ENCODE results near the gene ZNF697.

ZNF697 gene

GRCh38 chr1:119653135-119653838 is 5.2 kb upstream of the ZNF697 start:
- H3K4me1 Mint-ChIP-seq (ENCODE audit: low read depth), result peaks cover 13% of the 10 kb centered on the region
- H3K4me3 Mint-ChIP-seq, result no peak overlapping the region
- H3K9me3 Mint-ChIP-seq, result no peaks in the 10 kb centered on the region
- no peak overlapping the region for H3K27ac Mint-ChIP-seq
- peaks cover 63% of the 10 kb centered on the region for H3K27me3 Mint-ChIP-seq
- intact Hi-C loops (cut with micrococcal nuclease), result no loop called here
- H3K36me3 Mint-ChIP-seq (ENCODE audit: low read depth), result peaks cover 2% of the 10 kb centered on the region

GRCh38 chr1:119652587-119652986 is 4.5 kb upstream of the ZNF697 start:
- Mint-ChIP-seq H3K27me3 (peaks cover 63% of the 10 kb centered on the region), H3K27ac (no peak overlapping the region), H3K9me3 (no peaks in the 10 kb centered on the region), H3K36me3 (ENCODE audit: low read depth) (peaks cover 9% of the 10 kb centered on the region), H3K4me3 (no peak overlapping the region), H3K4me1 (ENCODE audit: low read depth) (peaks cover 16% of the 10 kb centered on the region)
- intact Hi-C loops (cut with micrococcal nuclease), result no loop called here

GRCh38 chr1:119651641-119652040 is 3.6 kb upstream of the ZNF697 start:
- peaks cover 60% of the 10 kb centered on the region for H3K27me3 Mint-ChIP-seq

GRCh38 chr1:119651133-119651532 is 3.1 kb upstream of the ZNF697 start:
- H3K4me1 Mint-ChIP-seq (ENCODE audit: low read depth), result peaks cover 30% of the 10 kb centered on the region
- H3K27me3 Mint-ChIP-seq, result peaks cover 59% of the 10 kb centered on the region
- H3K9me3 Mint-ChIP-seq, result no peaks in the 10 kb centered on the region
- no peak overlapping the region for H3K27ac Mint-ChIP-seq
- peaks cover 14% of the 10 kb centered on the region for H3K36me3 Mint-ChIP-seq (ENCODE audit: low read depth)
- H3K4me3 Mint-ChIP-seq, result no peak overlapping the region
- intact Hi-C loops (cut with micrococcal nuclease), result no loop called here

More at GRCh38 chr1:119651641-119652040, 3.6 kb upstream of the ZNF697 start:
- Mint-ChIP-seq H3K4me1 (ENCODE audit: low read depth) (peaks cover 25% of the 10 kb centered on the region), H3K4me3 (no peak overlapping the region), H3K36me3 (ENCODE audit: low read depth) (peaks cover 14% of the 10 kb centered on the region), H3K27ac (no peak overlapping the region), H3K9me3 (no peaks in the 10 kb centered on the region)
- intact Hi-C loops (cut with micrococcal nuclease), result no loop called here

GRCh38 chr1:119648620-119649004 is 546 bp upstream of the ZNF697 start:
- intact Hi-C loops (cut with micrococcal nuclease), result loop anchor here (5.0 kb wide), 1 partner anchor 506 kb away; the partner anchor contains the start of gene WARS2
- H3K4me3 Mint-ChIP-seq, result peak overlapping the region; percentile 97
- H3K9me3 Mint-ChIP-seq, result no peaks in the 10 kb centered on the region
- peaks cover 14% of the 10 kb centered on the region for H3K36me3 Mint-ChIP-seq (ENCODE audit: low read depth)
- H3K4me1 Mint-ChIP-seq (ENCODE audit: low read depth), result peaks cover 51% of the 10 kb centered on the region
- H3K27me3 Mint-ChIP-seq, result peaks cover 47% of the 10 kb centered on the region
- peak overlapping the region; percentile 94 for H3K27ac Mint-ChIP-seq

- H3K27me3 Mint-ChIP-seq, result peaks cover 35% of the 10 kb centered on the region
- intact Hi-C loops (cut with micrococcal nuclease), result loop anchor here (5.0 kb wide), 1 partner anchor 505 kb away; the partner anchor contains the start of gene WARS2
- H3K36me3 Mint-ChIP-seq (ENCODE audit: low read depth), result peaks cover 19% of the 10 kb centered on the region
- H3K4me1 Mint-ChIP-seq (ENCODE audit: low read depth), result peaks cover 57% of the 10 kb centered on the region
- no peaks in the 10 kb centered on the region for H3K9me3 Mint-ChIP-seq
- peak overlapping the region; percentile 94 for H3K27ac Mint-ChIP-seq
- peak overlapping the region; percentile 97 for H3K4me3 Mint-ChIP-seq
Observed at GRCh38 chr1:119647228-119647733, 785 bp downstream of the ZNF697 start.

- peak overlapping the region; percentile 97 for H3K4me3 Mint-ChIP-seq
- peak overlapping the region; percentile 94 for H3K27ac Mint-ChIP-seq
- peaks cover 29% of the 10 kb centered on the region for H3K27me3 Mint-ChIP-seq
- peaks cover 26% of the 10 kb centered on the region for H3K36me3 Mint-ChIP-seq (ENCODE audit: low read depth)
- peaks cover 6% of the 10 kb centered on the region for H3K9me3 Mint-ChIP-seq
- H3K4me1 Mint-ChIP-seq (ENCODE audit: low read depth), result peaks cover 57% of the 10 kb centered on the region
- intact Hi-C loops (cut with micrococcal nuclease), result loop anchor here (5.0 kb wide), 1 partner anchor 504 kb away; the partner anchor contains the start of gene WARS2
Observed at GRCh38 chr1:119646521-119647227, 1.4 kb downstream of the ZNF697 start.

GRCh38 chr1:119639109-119639508 is 9.0 kb downstream of the ZNF697 start:
- Mint-ChIP-seq H3K4me3 (no peak overlapping the region), H3K27ac (no peak overlapping the region), H3K4me1 (ENCODE audit: low read depth) (peaks cover 15% of the 10 kb centered on the region), H3K9me3 (peaks cover 9% of the 10 kb centered on the region), H3K27me3 (no peaks in the 10 kb centered on the region), H3K36me3 (ENCODE audit: low read depth) (peaks cover 24% of the 10 kb centered on the region)
- intact Hi-C loops (cut with micrococcal nuclease), result no loop called here

GRCh38 chr1:119637710-119638109 is 10.4 kb downstream of the ZNF697 start:
- H3K4me1 Mint-ChIP-seq (ENCODE audit: low read depth), result peaks cover 5% of the 10 kb centered on the region
- H3K27me3 Mint-ChIP-seq, result peaks cover 3% of the 10 kb centered on the region
- H3K4me3 Mint-ChIP-seq, result no peak overlapping the region
- peaks cover 9% of the 10 kb centered on the region for H3K9me3 Mint-ChIP-seq
- H3K27ac Mint-ChIP-seq, result no peak overlapping the region
- intact Hi-C loops (cut with micrococcal nuclease), result no loop called here
- H3K36me3 Mint-ChIP-seq (ENCODE audit: low read depth), result peaks cover 38% of the 10 kb centered on the region

- Mint-ChIP-seq H3K4me3 (no peak overlapping the region), H3K27ac (no peak overlapping the region), H3K9me3 (peaks cover 2% of the 10 kb centered on the region), H3K36me3 (ENCODE audit: low read depth) (peaks cover 28% of the 10 kb centered on the region), H3K4me1 (ENCODE audit: low read depth) (peaks cover 15% of the 10 kb centered on the region), H3K27me3 (peaks cover 13% of the 10 kb centered on the region)
- intact Hi-C loops (cut with micrococcal nuclease), result no loop called here
Observed at GRCh38 chr1:119636491-119637089, 11.5 kb downstream of the ZNF697 start.

GRCh38 chr1:119635811-119636390 is 12.2 kb downstream of the ZNF697 start:
- peaks cover 22% of the 10 kb centered on the region for H3K36me3 Mint-ChIP-seq (ENCODE audit: low read depth)
- no peaks in the 10 kb centered on the region for H3K9me3 Mint-ChIP-seq
- peaks cover 19% of the 10 kb centered on the region for H3K27me3 Mint-ChIP-seq
- H3K4me1 Mint-ChIP-seq (ENCODE audit: low read depth), result peaks cover 22% of the 10 kb centered on the region
- intact Hi-C loops (cut with micrococcal nuclease), result no loop called here
- H3K4me3 Mint-ChIP-seq, result no peak overlapping the region
- no peak overlapping the region for H3K27ac Mint-ChIP-seq

GRCh38 chr1:119634016-119634415 is 14.1 kb downstream of the ZNF697 start:
- intact Hi-C loops (cut with micrococcal nuclease), result no loop called here

GRCh38 chr1:119633575-119633974 is 14.5 kb downstream of the ZNF697 start:
- no peaks in the 10 kb centered on the region for H3K9me3 Mint-ChIP-seq
- no peak overlapping the region for H3K4me3 Mint-ChIP-seq
- H3K27me3 Mint-ChIP-seq, result peaks cover 19% of the 10 kb centered on the region
- peaks cover 30% of the 10 kb centered on the region for H3K36me3 Mint-ChIP-seq (ENCODE audit: low read depth)
- peaks cover 30% of the 10 kb centered on the region for H3K4me1 Mint-ChIP-seq (ENCODE audit: low read depth)
- intact Hi-C loops (cut with micrococcal nuclease), result no loop called here
- H3K27ac Mint-ChIP-seq, result no peak overlapping the region

More at GRCh38 chr1:119634016-119634415, 14.1 kb downstream of the ZNF697 start:
- peaks cover 30% of the 10 kb centered on the region for H3K4me1 Mint-ChIP-seq (ENCODE audit: low read depth)
- H3K4me3 Mint-ChIP-seq, result no peak overlapping the region
- peaks cover 30% of the 10 kb centered on the region for H3K36me3 Mint-ChIP-seq (ENCODE audit: low read depth)
- peaks cover 19% of the 10 kb centered on the region for H3K27me3 Mint-ChIP-seq
- H3K27ac Mint-ChIP-seq, result no peak overlapping the region
- no peaks in the 10 kb centered on the region for H3K9me3 Mint-ChIP-seq

All from dendritic cell treated with granulocyte-macrophage colony-stimulating factor and Interleukin-4, amounts not matched to agents 40 ng/mL and 50 ng/mL, for 4 days (primary cell).